ENCODE measurements around the gene BTN3A1.
"Not testable (repeated sequence)": the region's sequence is repeated elsewhere in the genome, so short reads cannot be mapped to it uniquely, and the experiment has no call there.

Gene BTN3A1

GRCh38 chr6:26401987-26402658 is at the start of gene BTN3A1:
Gene BTN3A1 (plus strand): TSS chr6:26402275. CDS start chr6:26405564, 3,289 bp downstream.
- peak; percentile 40 to 48 for DNase-seq (ENCODE audit: low read depth in 2 of 2)

- no peak for DNase-seq (ENCODE audit: low read depth in 2 of 2)
These were observed 49.8 kb upstream of the BTN3A1 start for GRCh38 chr6:26352315-26352714.

GRCh38 chr6:26354162-26354561 is 47.9 kb upstream of the BTN3A1 start:
- DNase-seq (ENCODE audit: low read depth in 2 of 2), result no peak

GRCh38 chr6:26355366-26355765 is 46.7 kb upstream of the BTN3A1 start:
- DNase-seq (ENCODE audit: low read depth in 2 of 2), result no peak

- DNase-seq (ENCODE audit: low read depth in 2 of 2), result not testable (repeated sequence)
These were observed 44.5 kb upstream of the BTN3A1 start for GRCh38 chr6:26357543-26357942.

- no peak for DNase-seq (ENCODE audit: low read depth in 2 of 2)
These were observed 43.5 kb upstream of the BTN3A1 start for GRCh38 chr6:26358511-26358981.

- no peak for DNase-seq (ENCODE audit: low read depth in 2 of 2)
These were observed 42.3 kb upstream of the BTN3A1 start for GRCh38 chr6:26359765-26360164.

- no peak for DNase-seq (ENCODE audit: low read depth in 2 of 2)
These were observed 41.3 kb upstream of the BTN3A1 start for GRCh38 chr6:26360451-26361416.

- DNase-seq (ENCODE audit: low read depth in 2 of 2), result no peak
These were observed 40.5 kb upstream of the BTN3A1 start for GRCh38 chr6:26361544-26361943.

- no peak for DNase-seq (ENCODE audit: low read depth in 2 of 2)
These were observed 39.8 kb upstream of the BTN3A1 start for GRCh38 chr6:26362093-26362835.

GRCh38 chr6:26362836-26363220 is 39.2 kb upstream of the BTN3A1 start:
- no peak for DNase-seq (ENCODE audit: low read depth in 2 of 2)

- DNase-seq (ENCODE audit: low read depth in 2 of 2), result no peak
These were observed 38.0 kb upstream of the BTN3A1 start for GRCh38 chr6:26363882-26364701.

- no peak for DNase-seq (ENCODE audit: low read depth in 2 of 2)
These were observed 36.5 kb upstream of the BTN3A1 start for GRCh38 chr6:26365633-26365995.

- DNase-seq (ENCODE audit: low read depth in 2 of 2), result no peak
These were observed 35.6 kb upstream of the BTN3A1 start for GRCh38 chr6:26366504-26366903.

- no peak for DNase-seq (ENCODE audit: low read depth in 2 of 2)
These were observed 35.0 kb upstream of the BTN3A1 start for GRCh38 chr6:26367114-26367513.

- DNase-seq (ENCODE audit: low read depth in 2 of 2), result not testable (repeated sequence)
These were observed 30.3 kb upstream of the BTN3A1 start for GRCh38 chr6:26371813-26372212.

- DNase-seq (ENCODE audit: low read depth in 2 of 2), result no peak
These were observed 29.5 kb upstream of the BTN3A1 start for GRCh38 chr6:26372308-26373144.

GRCh38 chr6:26375270-26375669 is 26.8 kb upstream of the BTN3A1 start:
- DNase-seq (ENCODE audit: low read depth in 2 of 2), result no peak

- no peak for DNase-seq (ENCODE audit: low read depth in 2 of 2)
These were observed 24.4 kb upstream of the BTN3A1 start for GRCh38 chr6:26377719-26378118.

- not testable (repeated sequence) for DNase-seq (ENCODE audit: low read depth in 2 of 2)
These were observed 23.9 kb upstream of the BTN3A1 start for GRCh38 chr6:26378143-26378542.
